HEK293T (cell line): ENCODE results near the gene RWDD4.

Experiments used
- ARNT ChIP-seq: fragments of 450-650 bp; IDR thresholded peaks from 2 replicates; pipeline ENCODE4 v1.6.1; 2017; ENCODE audit warnings: mild to moderate bottlenecking
- BHLHE40 ChIP-seq: fragments of 450-650 bp; IDR thresholded peaks from 2 replicates; pipeline ENCODE4 v1.6.1; 2016; ENCODE audit warnings: mild to moderate bottlenecking, moderate library complexity, borderline replicate concordance
- CTBP1 ChIP-seq: fragments of 450-650 bp; IDR thresholded peaks from 2 replicates; pipeline ENCODE4 v1.6.1; 2016; ENCODE audit warnings: borderline replicate concordance
- FOXK2 ChIP-seq: fragments of 450-650 bp; IDR thresholded peaks from 2 replicates; pipeline ENCODE4 v1.6.1; 2016; ENCODE audit warnings: mild to moderate bottlenecking
- FOXM1 ChIP-seq: fragments of 450-650 bp; IDR thresholded peaks from 2 replicates; pipeline ENCODE4 v1.6.1; 2017; ENCODE audit warnings: mild to moderate bottlenecking, borderline replicate concordance
- HDGF ChIP-seq: fragments of 450-650 bp; IDR thresholded peaks from 2 replicates; pipeline ENCODE4 v1.6.1; 2017; ENCODE audit warnings: antibody characterized with exemption, borderline replicate concordance
- L3MBTL2 ChIP-seq: fragments of 450-650 bp; conservative IDR thresholded peaks from 2 replicates; pipeline ENCODE4 v1.6.1; 2016; ENCODE audit warnings: mild to moderate bottlenecking
- SP1 ChIP-seq: fragments of 450-650 bp; IDR thresholded peaks from 2 replicates; pipeline ENCODE4 v1.6.1; 2017
- SUZ12 ChIP-seq: fragments of 450-650 bp; IDR thresholded peaks from 2 replicates; pipeline ENCODE4 v1.6.1; 2016; ENCODE audit warnings: mild to moderate bottlenecking
- TARDBP ChIP-seq: fragments of 450-650 bp; IDR thresholded peaks from 2 replicates; pipeline ENCODE4 v1.6.1; 2016
- ZNF384 ChIP-seq: fragments of 450-650 bp; IDR thresholded peaks from 2 replicates; pipeline ENCODE4 v1.6.1; 2016
- TF ChIP-seq, protein P1 (sequence below): fragments of 450-650 bp; IDR thresholded peaks from 2 replicates; pipeline ENCODE4 v1.6.1; 2016

DNA sequence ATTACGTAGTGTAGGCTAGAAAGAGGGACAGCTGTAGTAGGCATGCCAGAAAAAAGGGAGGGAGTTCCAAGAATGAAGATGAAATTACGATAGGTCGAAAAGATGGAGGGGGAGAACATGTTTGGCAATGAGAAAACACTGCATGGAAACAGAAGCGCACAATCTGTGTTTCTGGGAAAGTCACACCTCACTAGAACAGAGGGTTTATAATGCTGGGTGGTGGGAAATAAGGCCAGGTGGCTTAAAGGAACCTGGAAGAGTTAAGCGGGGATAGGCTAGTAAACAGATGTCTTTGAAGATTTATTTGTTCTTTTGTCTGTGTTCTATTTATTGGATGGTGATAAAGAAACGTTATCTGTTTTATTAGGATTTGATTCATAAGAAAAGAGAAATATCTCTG, 29.2 kb upstream of the RWDD4 start:
- no peak for TF ChIP-seq ARNT
- no peak for TF ChIP-seq FOXM1
- no peak for TF ChIP-seq BHLHE40
- TF ChIP-seq SUZ12 = no peak
- no peak for TF ChIP-seq ZNF384
- TF ChIP-seq SP1 = no peak
- no peak for TF ChIP-seq L3MBTL2
- no peak for TF ChIP-seq CTBP1
- TF ChIP-seq, protein P1, sequence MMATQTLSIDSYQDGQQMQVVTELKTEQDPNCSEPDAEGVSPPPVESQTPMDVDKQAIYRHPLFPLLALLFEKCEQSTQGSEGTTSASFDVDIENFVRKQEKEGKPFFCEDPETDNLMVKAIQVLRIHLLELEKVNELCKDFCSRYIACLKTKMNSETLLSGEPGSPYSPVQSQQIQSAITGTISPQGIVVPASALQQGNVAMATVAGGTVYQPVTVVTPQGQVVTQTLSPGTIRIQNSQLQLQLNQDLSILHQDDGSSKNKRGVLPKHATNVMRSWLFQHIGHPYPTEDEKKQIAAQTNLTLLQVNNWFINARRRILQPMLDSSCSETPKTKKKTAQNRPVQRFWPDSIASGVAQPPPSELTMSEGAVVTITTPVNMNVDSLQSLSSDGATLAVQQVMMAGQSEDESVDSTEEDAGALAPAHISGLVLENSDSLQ = no peak
- TF ChIP-seq FOXK2 = no peak
- no peak for TF ChIP-seq TARDBP
- no peak for TF ChIP-seq HDGF
